ENCODE results near the gene PDK4.
"Not testable (repeated sequence)": the region's sequence is repeated elsewhere in the genome, so short reads cannot be mapped to it uniquely, and the experiment has no call there.

Gene PDK4

DNA sequence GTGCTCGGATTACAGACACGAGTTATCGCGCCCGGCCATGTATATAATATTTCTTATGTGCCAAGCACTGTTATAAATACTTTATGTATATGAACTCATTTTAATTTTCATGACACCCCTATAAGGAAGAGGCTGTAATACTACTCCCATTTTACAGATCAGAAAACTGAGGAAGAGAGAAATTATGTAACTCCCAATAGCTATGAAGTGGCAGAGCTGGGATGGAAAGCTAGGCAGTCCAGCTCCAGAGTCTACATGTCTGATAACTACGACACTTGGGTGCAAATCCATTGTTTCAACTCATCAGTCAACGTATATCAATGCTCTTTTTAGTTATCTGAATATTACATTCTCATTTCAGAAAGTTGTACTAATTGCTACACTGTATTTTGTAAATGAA is 17.0 kb downstream of the PDK4 start:
- Histone ChIP-seq H3K9me3 (ENCODE audit: control insufficient read depth in 1 of 2, low read length in 2 of 2) (no peaks in the 10 kb centered on the region), H3K4me3 (ENCODE audit: low read depth in 1 of 2, low read length in 2 of 2) (no peak overlapping the region), H3K27ac (ENCODE audit: low read depth, low read length) (no peak overlapping the region), H3K36me3 (ENCODE audit: control insufficient read depth in 1 of 2, insufficient read depth in 2 of 2, low read length in 2 of 2) (peaks cover 0 to 10% of the 10 kb centered on the region in 2 donors), H3K9ac (ENCODE audit: low read depth in 1 of 2, low read length in 2 of 2) (no peak overlapping the region), H3K4me1 (ENCODE audit: control insufficient read depth in 1 of 2, insufficient read depth in 2 of 2, low read length in 2 of 2) (no peaks in the 10 kb centered on the region), H3K27me3 (ENCODE audit: control insufficient read depth in 1 of 2, insufficient read depth in 2 of 2, low read length in 2 of 2) (no peaks in the 10 kb centered on the region)

DNA sequence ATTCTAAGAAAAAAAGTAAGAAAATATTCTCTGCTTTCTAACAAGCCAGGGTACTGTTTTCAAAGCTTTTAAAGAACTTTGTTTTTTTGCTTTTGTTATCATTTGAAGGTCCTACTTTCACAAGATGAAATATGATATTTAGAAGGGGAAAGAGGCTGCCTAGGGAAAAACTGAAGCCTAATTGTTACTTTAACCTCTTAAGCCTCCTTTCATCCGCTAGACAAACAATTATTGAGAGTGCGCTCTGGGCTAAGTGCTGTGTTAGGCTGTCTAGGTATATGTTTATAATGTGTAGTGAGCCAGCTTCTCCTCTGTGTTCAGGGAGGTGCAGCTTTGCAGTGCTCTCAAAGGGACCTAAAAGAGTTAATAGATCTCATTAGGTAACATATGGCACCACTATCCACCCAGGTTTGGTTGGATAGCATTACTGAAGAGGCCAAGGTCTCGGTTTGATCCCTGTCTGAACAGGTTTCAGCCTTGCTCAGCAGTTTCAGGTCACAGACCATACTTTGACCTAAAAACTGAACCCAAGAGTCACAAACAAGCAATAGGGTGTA is 17.9 kb downstream of the PDK4 start:
- no peaks in the 10 kb centered on the region for H3K4me1 ChIP-seq (ENCODE audit: control insufficient read depth in 1 of 2, insufficient read depth in 2 of 2, low read length in 2 of 2)
- no peaks in the 10 kb centered on the region for H3K9me3 ChIP-seq (ENCODE audit: control insufficient read depth in 1 of 2, low read length in 2 of 2)
- no peak overlapping the region for H3K9ac ChIP-seq (ENCODE audit: low read depth in 1 of 2, low read length in 2 of 2)
- H3K4me3 ChIP-seq (ENCODE audit: low read depth in 1 of 2, low read length in 2 of 2): no peak overlapping the region
- no peaks in the 10 kb centered on the region for H3K27me3 ChIP-seq (ENCODE audit: control insufficient read depth in 1 of 2, insufficient read depth in 2 of 2, low read length in 2 of 2)
- H3K27ac ChIP-seq (ENCODE audit: low read depth, low read length): no peak overlapping the region
- H3K36me3 ChIP-seq (ENCODE audit: control insufficient read depth in 1 of 2, insufficient read depth in 2 of 2, low read length in 2 of 2): peaks cover 0 to 3% of the 10 kb centered on the region in 2 donors

DNA sequence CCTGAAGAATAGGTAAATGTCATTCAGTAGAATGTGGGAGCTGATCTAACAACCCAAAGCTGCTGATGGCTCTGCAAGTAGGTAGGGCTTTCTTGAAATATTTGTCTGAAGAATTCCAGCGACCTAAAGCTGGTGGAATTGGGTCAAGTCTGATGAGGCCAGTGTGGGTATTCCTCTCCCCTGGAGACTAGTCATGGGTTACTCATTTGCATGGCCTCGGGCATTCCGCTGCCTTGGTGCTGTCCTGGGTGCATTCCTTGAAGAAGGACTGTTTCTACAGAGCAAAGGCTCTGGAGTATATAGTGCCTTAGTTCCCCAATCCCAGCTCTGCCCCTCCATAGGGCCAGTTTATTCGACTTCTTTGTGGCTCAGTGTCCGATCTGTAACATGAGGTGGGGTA is 19.2 kb downstream of the PDK4 start:
- Histone ChIP-seq H3K4me3 (ENCODE audit: low read depth in 1 of 2, low read length in 2 of 2) (no peak overlapping the region), H3K27ac (ENCODE audit: low read depth, low read length) (no peak overlapping the region), H3K36me3 (ENCODE audit: control insufficient read depth in 1 of 2, insufficient read depth in 2 of 2, low read length in 2 of 2) (no peaks in the 10 kb centered on the region), H3K27me3 (ENCODE audit: control insufficient read depth in 1 of 2, insufficient read depth in 2 of 2, low read length in 2 of 2) (no peaks in the 10 kb centered on the region), H3K9ac (ENCODE audit: low read depth in 1 of 2, low read length in 2 of 2) (no peak overlapping the region), H3K4me1 (ENCODE audit: control insufficient read depth in 1 of 2, insufficient read depth in 2 of 2, low read length in 2 of 2) (no peaks in the 10 kb centered on the region), H3K9me3 (ENCODE audit: control insufficient read depth in 1 of 2, low read length in 2 of 2) (no peaks in the 10 kb centered on the region)

DNA sequence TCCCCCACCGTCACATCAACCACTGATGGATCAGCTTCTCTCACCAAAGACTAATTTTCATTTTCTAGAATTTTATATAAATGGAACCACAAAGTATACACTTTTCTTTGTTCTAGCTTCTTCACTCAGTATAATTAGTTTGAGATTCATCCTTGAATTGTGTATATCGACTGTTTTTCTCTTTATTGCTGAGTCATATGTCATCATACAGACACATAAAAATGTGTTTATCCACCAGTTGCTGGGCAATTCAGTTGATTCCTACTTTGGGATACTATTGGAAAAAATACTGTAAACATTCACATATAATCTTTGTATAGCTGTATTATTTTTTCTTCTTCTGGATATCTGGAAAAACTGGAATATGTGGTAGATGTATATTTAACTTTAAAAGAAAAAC is 26.6 kb downstream of the PDK4 start:
- no peaks in the 10 kb centered on the region for H3K9me3 ChIP-seq (ENCODE audit: control insufficient read depth in 1 of 2, low read length in 2 of 2)
- no peak overlapping the region for H3K4me3 ChIP-seq (ENCODE audit: low read depth in 1 of 2, low read length in 2 of 2)
- H3K36me3 ChIP-seq (ENCODE audit: control insufficient read depth in 1 of 2, insufficient read depth in 2 of 2, low read length in 2 of 2): no peaks in the 10 kb centered on the region
- H3K4me1 ChIP-seq (ENCODE audit: control insufficient read depth in 1 of 2, insufficient read depth in 2 of 2, low read length in 2 of 2): no peaks in the 10 kb centered on the region
- H3K27me3 ChIP-seq (ENCODE audit: control insufficient read depth in 1 of 2, insufficient read depth in 2 of 2, low read length in 2 of 2): no peaks in the 10 kb centered on the region
- no peak overlapping the region for H3K27ac ChIP-seq (ENCODE audit: low read depth, low read length)
- H3K9ac ChIP-seq (ENCODE audit: low read depth in 1 of 2, low read length in 2 of 2): no peak overlapping the region

DNA sequence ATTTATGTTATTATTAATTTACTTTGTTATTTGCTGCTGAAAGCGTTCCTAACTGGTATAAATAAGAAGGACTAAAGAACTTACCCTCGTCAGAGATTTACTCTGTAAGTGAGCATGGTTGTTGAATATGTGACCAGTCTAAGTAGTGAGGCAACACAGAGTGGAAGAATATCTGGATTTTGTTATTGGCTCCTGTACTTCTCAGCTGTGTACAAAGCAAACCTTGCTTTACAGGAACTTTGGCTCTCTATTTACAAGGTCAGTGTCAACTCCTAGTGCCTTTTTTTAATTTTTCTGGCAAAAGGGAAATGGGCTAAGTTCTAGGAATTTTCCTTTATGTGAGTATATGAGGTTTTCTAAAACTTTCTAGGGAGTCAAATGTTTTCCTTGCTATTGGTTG is 35.6 kb downstream of the PDK4 start:
- H3K27ac ChIP-seq (ENCODE audit: low read depth, low read length): no peak overlapping the region
- H3K9ac ChIP-seq (ENCODE audit: low read depth in 1 of 2, low read length in 2 of 2): no peak overlapping the region
- no peaks in the 10 kb centered on the region for H3K27me3 ChIP-seq (ENCODE audit: control insufficient read depth in 1 of 2, insufficient read depth in 2 of 2, low read length in 2 of 2)
- no peak overlapping the region for H3K4me3 ChIP-seq (ENCODE audit: low read depth in 1 of 2, low read length in 2 of 2)
- no peaks in the 10 kb centered on the region for H3K9me3 ChIP-seq (ENCODE audit: control insufficient read depth in 1 of 2, low read length in 2 of 2)
- no peaks in the 10 kb centered on the region for H3K36me3 ChIP-seq (ENCODE audit: control insufficient read depth in 1 of 2, insufficient read depth in 2 of 2, low read length in 2 of 2)
- H3K4me1 ChIP-seq (ENCODE audit: control insufficient read depth in 1 of 2, insufficient read depth in 2 of 2, low read length in 2 of 2): peaks cover 0 to 7% of the 10 kb centered on the region in 2 donors

DNA sequence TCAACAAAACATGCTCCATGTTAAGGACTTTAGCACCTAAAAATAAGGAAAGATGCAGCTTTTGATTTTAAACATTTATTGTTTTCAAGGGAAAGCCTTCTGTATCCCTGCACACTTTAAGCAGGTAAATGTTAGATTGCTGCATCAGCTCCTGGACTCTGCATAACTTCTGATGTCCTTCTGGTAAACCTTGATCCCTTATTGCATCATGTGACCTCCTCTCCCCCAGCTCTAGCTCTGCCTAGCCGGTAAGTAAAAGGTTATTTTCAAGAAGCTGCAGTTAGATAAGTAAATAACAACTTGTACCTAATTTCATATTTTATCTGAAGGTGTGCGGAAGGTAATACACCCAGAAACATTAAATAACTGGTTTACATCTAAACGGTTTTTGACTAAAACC is 37.5 kb downstream of the PDK4 start:
- Histone ChIP-seq H3K27ac (ENCODE audit: low read depth, low read length) (no peak overlapping the region), H3K9ac (ENCODE audit: low read depth in 1 of 2, low read length in 2 of 2) (no peak overlapping the region), H3K36me3 (ENCODE audit: control insufficient read depth in 1 of 2, insufficient read depth in 2 of 2, low read length in 2 of 2) (no peaks in the 10 kb centered on the region), H3K4me3 (ENCODE audit: low read depth in 1 of 2, low read length in 2 of 2) (no peak overlapping the region), H3K4me1 (ENCODE audit: control insufficient read depth in 1 of 2, insufficient read depth in 2 of 2, low read length in 2 of 2) (peaks cover 6 to 7% of the 10 kb centered on the region in 2 donors), H3K9me3 (ENCODE audit: control insufficient read depth in 1 of 2, low read length in 2 of 2) (no peaks in the 10 kb centered on the region), H3K27me3 (ENCODE audit: control insufficient read depth in 1 of 2, insufficient read depth in 2 of 2, low read length in 2 of 2) (no peaks in the 10 kb centered on the region)

DNA sequence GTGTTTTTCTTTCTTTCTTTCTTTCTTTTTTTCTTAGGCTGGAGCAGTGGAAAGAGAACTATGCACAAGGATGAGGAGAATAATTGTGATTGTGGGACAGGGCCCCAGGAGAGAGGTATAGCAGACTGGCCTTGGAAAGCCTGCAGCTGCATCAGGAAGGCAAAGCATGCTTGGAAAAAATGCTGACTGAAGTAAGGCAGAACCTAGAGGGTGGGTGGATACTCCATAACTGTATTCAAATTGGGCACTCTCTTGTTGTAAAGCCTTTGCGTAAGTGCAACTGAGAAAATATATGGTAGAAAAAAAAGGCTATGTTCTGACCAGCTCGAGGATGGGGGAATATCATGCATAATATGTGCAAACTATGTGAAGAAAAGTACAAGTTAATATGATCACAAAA is 39.5 kb downstream of the PDK4 start:
- Histone ChIP-seq H3K27me3 (ENCODE audit: control insufficient read depth in 1 of 2, insufficient read depth in 2 of 2, low read length in 2 of 2) (no peaks in the 10 kb centered on the region), H3K27ac (ENCODE audit: low read depth, low read length) (no peak overlapping the region), H3K9me3 (ENCODE audit: control insufficient read depth in 1 of 2, low read length in 2 of 2) (no peaks in the 10 kb centered on the region), H3K4me1 (ENCODE audit: control insufficient read depth in 1 of 2, insufficient read depth in 2 of 2, low read length in 2 of 2) (peaks cover 7 to 10% of the 10 kb centered on the region in 2 donors), H3K9ac (ENCODE audit: low read depth in 1 of 2, low read length in 2 of 2) (no peak overlapping the region), H3K4me3 (ENCODE audit: low read depth in 1 of 2, low read length in 2 of 2) (no peak overlapping the region), H3K36me3 (ENCODE audit: control insufficient read depth in 1 of 2, insufficient read depth in 2 of 2, low read length in 2 of 2) (no peaks in the 10 kb centered on the region)

DNA sequence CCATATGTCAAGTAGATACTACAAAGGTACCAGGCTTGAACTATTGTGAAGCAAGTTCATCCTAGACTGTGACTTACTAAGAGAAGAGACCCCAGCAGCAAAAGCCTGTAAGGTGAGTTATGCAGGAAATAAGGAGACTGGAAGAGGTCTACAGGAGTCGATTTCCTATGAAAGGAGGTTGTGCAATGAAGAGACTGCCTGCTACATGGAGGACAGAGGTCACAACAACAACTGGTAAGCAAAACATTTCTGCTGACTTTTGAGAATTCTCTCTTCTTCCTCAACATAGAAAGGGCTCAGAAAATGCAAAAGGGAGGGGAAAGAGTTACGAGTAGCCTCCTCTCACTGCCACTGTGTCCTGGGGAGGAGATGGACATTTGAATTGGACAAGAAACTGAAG is 42.4 kb downstream of the PDK4 start:
- H3K27ac ChIP-seq (ENCODE audit: low read depth, low read length): no peak overlapping the region

DNA sequence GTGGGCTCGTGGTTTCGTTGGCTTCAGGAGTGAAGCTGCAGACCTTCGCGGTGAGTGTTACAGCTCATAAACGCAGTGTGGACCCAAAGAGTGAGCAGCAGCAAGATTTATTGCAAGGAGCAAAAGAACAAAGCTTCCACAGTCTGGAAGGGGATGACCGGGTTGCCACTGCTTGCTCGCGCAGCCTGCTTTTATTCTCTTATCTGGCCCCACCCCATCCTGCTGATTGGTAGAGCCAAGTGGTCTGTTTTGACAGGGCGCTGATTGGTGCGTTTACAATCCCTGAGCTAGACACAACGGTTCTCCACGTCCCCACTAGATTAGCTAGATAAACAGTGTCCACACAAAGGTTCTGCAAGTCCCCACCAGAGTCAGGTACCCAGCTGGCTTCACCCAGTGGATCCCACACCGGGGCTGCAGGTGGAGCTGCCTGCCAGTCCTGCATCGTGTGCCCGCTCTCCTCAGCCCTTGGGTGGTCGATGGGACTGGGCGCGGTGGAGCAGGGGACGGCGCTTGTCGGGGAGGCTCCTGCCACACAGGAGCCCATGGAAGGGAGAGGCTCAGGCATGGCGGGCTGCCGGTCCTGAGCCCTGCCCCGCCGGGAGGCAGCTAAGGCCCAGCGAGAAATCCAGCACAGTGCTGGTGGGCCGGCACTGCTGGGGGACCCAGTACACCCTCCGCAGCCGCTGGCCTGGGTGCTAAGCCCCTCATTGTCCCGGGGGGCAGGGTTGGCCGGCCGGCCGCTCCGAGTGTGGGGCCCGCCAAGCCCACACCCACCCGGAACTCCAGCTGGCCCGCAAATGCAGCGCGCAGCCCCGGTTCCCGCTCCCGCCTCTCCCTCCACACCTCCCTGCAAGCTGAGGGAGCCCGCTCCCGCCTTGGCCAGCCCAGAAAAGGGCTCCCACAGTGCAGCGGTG is 44.0 kb downstream of the PDK4 start:
- H3K9ac ChIP-seq (ENCODE audit: low read depth in 1 of 2, low read length in 2 of 2); H3K36me3 ChIP-seq (ENCODE audit: control insufficient read depth in 1 of 2, insufficient read depth in 2 of 2, low read length in 2 of 2); H3K27me3 ChIP-seq (ENCODE audit: control insufficient read depth in 1 of 2, insufficient read depth in 2 of 2, low read length in 2 of 2); H3K4me3 ChIP-seq (ENCODE audit: low read depth in 1 of 2, low read length in 2 of 2); H3K27ac ChIP-seq (ENCODE audit: low read depth, low read length); H3K9me3 ChIP-seq (ENCODE audit: control insufficient read depth in 1 of 2, low read length in 2 of 2): not testable (repeated sequence)
- H3K4me1 ChIP-seq (ENCODE audit: control insufficient read depth in 1 of 2, insufficient read depth in 2 of 2, low read length in 2 of 2): peaks cover 15 to 41% of the 10 kb centered on the region in 2 donors

More for the DNA sequence above, 42.4 kb downstream of the PDK4 start:
- Histone ChIP-seq H3K4me3 (ENCODE audit: low read depth in 1 of 2, low read length in 2 of 2) (no peak overlapping the region), H3K9me3 (ENCODE audit: control insufficient read depth in 1 of 2, low read length in 2 of 2) (no peaks in the 10 kb centered on the region), H3K4me1 (ENCODE audit: control insufficient read depth in 1 of 2, insufficient read depth in 2 of 2, low read length in 2 of 2) (peaks cover 19 to 32% of the 10 kb centered on the region in 2 donors), H3K9ac (ENCODE audit: low read depth in 1 of 2, low read length in 2 of 2) (no peak overlapping the region), H3K27me3 (ENCODE audit: control insufficient read depth in 1 of 2, insufficient read depth in 2 of 2, low read length in 2 of 2) (no peaks in the 10 kb centered on the region), H3K36me3 (ENCODE audit: control insufficient read depth in 1 of 2, insufficient read depth in 2 of 2, low read length in 2 of 2) (no peaks in the 10 kb centered on the region)

DNA sequence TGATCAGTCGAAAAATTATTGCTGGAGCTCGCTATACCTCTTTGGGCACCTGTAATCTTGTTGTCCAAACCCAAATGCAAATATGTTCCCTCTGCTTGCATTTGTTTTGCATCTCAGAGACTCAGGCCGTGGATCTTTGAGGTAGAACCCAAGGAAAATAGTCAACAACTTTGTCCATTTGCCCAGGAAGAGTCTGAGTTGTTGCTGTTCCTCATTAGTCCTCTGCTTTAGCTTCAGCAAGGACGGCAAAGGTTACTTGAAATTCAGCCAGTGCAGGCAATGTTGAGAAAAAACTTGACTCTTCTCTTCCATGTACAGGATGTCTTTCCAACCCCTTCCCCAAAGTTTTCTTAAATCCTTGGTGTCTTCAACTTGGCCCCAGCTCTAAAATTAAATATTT is 45.8 kb downstream of the PDK4 start:
- Histone ChIP-seq H3K27ac (ENCODE audit: low read depth, low read length) (peak overlapping the region; percentile 76), H3K9me3 (ENCODE audit: control insufficient read depth in 1 of 2, low read length in 2 of 2) (no peaks in the 10 kb centered on the region), H3K9ac (ENCODE audit: low read depth in 1 of 2, low read length in 2 of 2) (peak overlapping the region; percentile 44 to 73), H3K27me3 (ENCODE audit: control insufficient read depth in 1 of 2, insufficient read depth in 2 of 2, low read length in 2 of 2) (no peaks in the 10 kb centered on the region), H3K36me3 (ENCODE audit: control insufficient read depth in 1 of 2, insufficient read depth in 2 of 2, low read length in 2 of 2) (no peaks in the 10 kb centered on the region), H3K4me1 (ENCODE audit: control insufficient read depth in 1 of 2, insufficient read depth in 2 of 2, low read length in 2 of 2) (peaks cover 24 to 58% of the 10 kb centered on the region in 2 donors), H3K4me3 (ENCODE audit: low read depth in 1 of 2, low read length in 2 of 2) (peak overlapping the region in 1 of 2 donors; percentile 42)

All from duodenal mucosa (tissue), 2 donors.